Gastroesophageal sphincter (tissue), 4 donors: Measurements from ENCODE around the gene PNPLA7. TPM values are rescaled to one million over a fixed set of nuclear protein-coding genes. Genes with fewer than 3 reads are reported as not detected.
"Not testable (repeated sequence)": the region's sequence is repeated elsewhere in the genome, so short reads cannot be mapped to it uniquely, and the experiment has no call there.

ENCODE experiments used
- ATAC-seq: fragments of 150-250 bp; one replicate; pipeline ENCODE4 v1.9.1; 2016; ENCODE audit warnings: mild to moderate bottlenecking, moderate library complexity
- H3K27ac ChIP-seq, 4 donors: fragments of 200-600 bp; sonication (generic) in 3 of 4; 1 replicate in 3 of 4; 2 replicates in 1 of 4; pipeline ENCODE4 v1.5.1; 2016 to 2019
- H3K27me3 ChIP-seq: fragments of 200-600 bp; sonication (generic); one replicate; pipeline ENCODE4 v1.5.1; 2019
- H3K36me3 ChIP-seq, 2 donors: fragments of 200-600 bp; sonication (generic); one replicate each; pipeline ENCODE4 v1.5.1; 2019; ENCODE audit warnings: control low read depth in 1 of 2
- H3K4me1 ChIP-seq, 3 donors: fragments of 200-600 bp; sonication (generic); 1 replicate in 2 of 3; 2 replicates in 1 of 3; pipeline ENCODE4 v1.5.1; 2016 to 2019; ENCODE audit warnings: control low read depth in 2 of 3
- H3K4me3 ChIP-seq, 2 donors: fragments of 200-600 bp; sonication (generic); one replicate each; pipeline ENCODE4 v1.5.1; 2019; ENCODE audit warnings: mild to moderate bottlenecking in 1 of 2, moderate library complexity in 1 of 2
- H3K9me3 ChIP-seq, 3 donors: fragments of 200-600 bp; sonication (generic); one replicate each; pipeline ENCODE4 v1.5.1; 2017 to 2019; ENCODE audit warnings: control low read depth in 2 of 3
- EP300 ChIP-seq: sonication (generic); formaldehyde crosslinking; IDR thresholded peaks from one replicate; pipeline ENCODE4 v1.6.1; 2017; ENCODE audit warnings: antibody characterized with exemption, mild to moderate bottlenecking
- POLR2A ChIP-seq, 2 donors: fragments of 450-650 bp; IDR thresholded peaks; one replicate each; pipeline ENCODE4 v1.6.1; 2017; ENCODE audit warnings: antibody characterized with exemption in 2 of 2, mild to moderate bottlenecking in 2 of 2, moderate library complexity in 1 of 2
- POLR2AphosphoS5 ChIP-seq: sonication (generic); formaldehyde crosslinking; IDR thresholded peaks from one replicate; pipeline ENCODE4 v1.6.1; 2017; ENCODE audit warnings: antibody characterized with exemption
- WGBS, 2 donors: methylation state at CpG; one replicate each; pipeline ENCODE4 v1.1.5; 2018; ENCODE audit warnings: low coverage in 1 of 2; 5-methylcytosine and 5-hydroxymethylcytosine counted together
- total RNA-seq, 4 donors: library from RNA; depleted of rRNA; stranded (reverse); fragments of >200 nt; gene quantifications; one replicate each; pipeline ENCODE4 v1.1.0, GENCODE V29; 2016
- TF ChIP-seq, protein P1 (sequence below), 4 experiments: fragments of 200-600 bp in 2 of 4; fragments of 450-650 bp in 2 of 4; sonication (generic) in 1 of 4; IDR thresholded peaks; one replicate each; pipeline ENCODE4 v1.5.1; 2017 to 2019; ENCODE audit warnings: antibody characterized with exemption in 4 of 4, mild to moderate bottlenecking in 2 of 4, moderate library complexity in 2 of 4

PNPLA7 gene
- total RNA-seq, 4 donors from 2014 or later, result 2.0 to 11.2 (median 6.6) TPM

DNA sequence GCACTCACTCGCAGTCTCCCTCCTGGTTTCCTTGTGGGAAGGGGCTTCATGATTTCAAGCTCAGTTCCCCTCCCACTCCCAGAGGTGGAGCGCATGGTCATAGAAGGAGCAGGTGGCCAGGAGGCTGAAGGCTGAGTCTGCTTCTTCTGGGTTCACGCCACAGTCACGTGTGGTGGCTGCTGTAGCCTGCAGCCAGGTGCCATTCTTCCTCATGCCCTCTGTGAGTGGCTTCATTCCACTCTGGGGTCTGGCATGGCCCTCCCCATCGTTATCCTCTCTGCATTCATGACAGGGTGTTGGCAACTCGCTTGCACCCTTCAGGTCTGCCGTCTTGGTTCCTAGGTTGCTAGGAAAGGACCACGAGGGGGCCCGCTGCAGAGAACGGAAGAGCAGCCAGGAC is 5.0 kb upstream of the PNPLA7 start:
- Histone ChIP-seq H3K9me3 (no peaks in the 10 kb centered on the region), H3K27ac (peak overlapping the region in 1 of 4 donors; percentile 61), H3K36me3 (peaks cover 0 to 70% of the 10 kb centered on the region in 2 donors), H3K4me1 (peaks cover 0 to 39% (median 4%) of the 10 kb centered on the region in 3 donors), H3K27me3 (no peaks in the 10 kb centered on the region), H3K4me3 (no peak overlapping the region)
- WGBS, 2 donors, result 92% methylated on average over 2 of the region's 10 CpGs; no CpG with 5 or more reads in 1 of the 2 donors
- no peak for ATAC-seq
- TF ChIP-seq POLR2A (IDR thresholded peaks at IDR 0.05) (no peak), EP300 (no peak), POLR2AphosphoS5 (no peak)
- TF ChIP-seq, protein P1, sequence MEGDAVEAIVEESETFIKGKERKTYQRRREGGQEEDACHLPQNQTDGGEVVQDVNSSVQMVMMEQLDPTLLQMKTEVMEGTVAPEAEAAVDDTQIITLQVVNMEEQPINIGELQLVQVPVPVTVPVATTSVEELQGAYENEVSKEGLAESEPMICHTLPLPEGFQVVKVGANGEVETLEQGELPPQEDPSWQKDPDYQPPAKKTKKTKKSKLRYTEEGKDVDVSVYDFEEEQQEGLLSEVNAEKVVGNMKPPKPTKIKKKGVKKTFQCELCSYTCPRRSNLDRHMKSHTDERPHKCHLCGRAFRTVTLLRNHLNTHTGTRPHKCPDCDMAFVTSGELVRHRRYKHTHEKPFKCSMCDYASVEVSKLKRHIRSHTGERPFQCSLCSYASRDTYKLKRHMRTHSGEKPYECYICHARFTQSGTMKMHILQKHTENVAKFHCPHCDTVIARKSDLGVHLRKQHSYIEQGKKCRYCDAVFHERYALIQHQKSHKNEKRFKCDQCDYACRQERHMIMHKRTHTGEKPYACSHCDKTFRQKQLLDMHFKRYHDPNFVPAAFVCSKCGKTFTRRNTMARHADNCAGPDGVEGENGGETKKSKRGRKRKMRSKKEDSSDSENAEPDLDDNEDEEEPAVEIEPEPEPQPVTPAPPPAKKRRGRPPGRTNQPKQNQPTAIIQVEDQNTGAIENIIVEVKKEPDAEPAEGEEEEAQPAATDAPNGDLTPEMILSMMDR (IDR thresholded peaks at IDR 0.05), result no peak

DNA sequence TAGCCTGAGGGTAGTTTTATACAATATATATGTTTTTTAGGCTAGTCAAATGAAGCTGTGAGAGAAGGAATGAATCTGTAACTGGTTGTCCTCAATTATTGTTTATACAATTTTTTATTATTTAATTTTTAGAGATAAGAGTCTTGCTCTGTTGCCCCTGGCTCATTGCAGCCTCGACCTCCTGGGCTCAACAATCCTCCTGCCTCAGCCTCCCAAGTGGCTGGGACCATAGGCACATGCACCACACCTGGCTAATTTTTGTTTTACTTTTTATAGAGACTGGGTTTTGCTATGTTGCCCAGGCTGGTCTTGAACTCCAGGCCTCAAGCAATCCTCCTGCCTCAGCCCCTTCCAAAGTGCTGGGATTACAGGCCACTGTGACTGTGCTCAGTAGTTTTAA is 4.1 kb upstream of the PNPLA7 start:
- H3K4me3 ChIP-seq, result no peak overlapping the region
- H3K36me3 ChIP-seq, result peaks cover 0 to 61% of the 10 kb centered on the region in 2 donors
- WGBS, 2 donors, result 89 to 100% methylated on average over 1 of the region's 1 CpG
- TF ChIP-seq, protein P1 (IDR thresholded peaks at IDR 0.05), result no peak
- no peak for TF ChIP-seq EP300
- TF ChIP-seq POLR2AphosphoS5, result no peak
- no peak for TF ChIP-seq POLR2A (IDR thresholded peaks at IDR 0.05)
- no peaks in the 10 kb centered on the region for H3K9me3 ChIP-seq
- no peak overlapping the region for H3K27ac ChIP-seq
- H3K27me3 ChIP-seq, result no peaks in the 10 kb centered on the region
- peaks cover 0 to 48% (median 9%) of the 10 kb centered on the region in 3 donors for H3K4me1 ChIP-seq
- no peak for ATAC-seq

DNA sequence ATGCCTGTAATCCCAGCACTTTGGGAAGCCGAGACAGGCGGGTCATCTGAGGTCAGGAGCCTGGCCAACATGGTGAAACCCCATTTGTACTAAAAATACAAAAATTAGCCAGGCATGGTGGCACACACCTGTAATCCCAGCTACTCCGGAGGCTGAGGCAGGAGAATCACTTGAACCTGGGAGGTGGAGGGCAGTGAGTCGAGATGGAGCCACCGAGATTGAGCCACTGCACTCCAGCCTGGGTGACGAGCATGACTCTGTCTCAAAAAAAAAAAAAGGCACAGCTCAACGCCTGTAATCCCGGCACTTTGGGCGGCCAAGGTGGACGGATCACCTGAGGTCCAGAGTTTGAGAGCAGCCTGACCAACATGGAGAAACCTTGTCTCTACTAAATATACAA is 3.5 kb upstream of the PNPLA7 start:
- not testable (repeated sequence) for H3K27me3 ChIP-seq, H3K27ac ChIP-seq, H3K9me3 ChIP-seq, H3K4me3 ChIP-seq, ATAC-seq
- peaks cover 0 to 55% (median 9%) of the 10 kb centered on the region in 3 donors for H3K4me1 ChIP-seq
- 74 to 89% methylated on average over 4 to 7 of the region's 10 CpGs for WGBS, 2 donors
- peaks cover 0 to 58% of the 10 kb centered on the region in 2 donors for H3K36me3 ChIP-seq

DNA sequence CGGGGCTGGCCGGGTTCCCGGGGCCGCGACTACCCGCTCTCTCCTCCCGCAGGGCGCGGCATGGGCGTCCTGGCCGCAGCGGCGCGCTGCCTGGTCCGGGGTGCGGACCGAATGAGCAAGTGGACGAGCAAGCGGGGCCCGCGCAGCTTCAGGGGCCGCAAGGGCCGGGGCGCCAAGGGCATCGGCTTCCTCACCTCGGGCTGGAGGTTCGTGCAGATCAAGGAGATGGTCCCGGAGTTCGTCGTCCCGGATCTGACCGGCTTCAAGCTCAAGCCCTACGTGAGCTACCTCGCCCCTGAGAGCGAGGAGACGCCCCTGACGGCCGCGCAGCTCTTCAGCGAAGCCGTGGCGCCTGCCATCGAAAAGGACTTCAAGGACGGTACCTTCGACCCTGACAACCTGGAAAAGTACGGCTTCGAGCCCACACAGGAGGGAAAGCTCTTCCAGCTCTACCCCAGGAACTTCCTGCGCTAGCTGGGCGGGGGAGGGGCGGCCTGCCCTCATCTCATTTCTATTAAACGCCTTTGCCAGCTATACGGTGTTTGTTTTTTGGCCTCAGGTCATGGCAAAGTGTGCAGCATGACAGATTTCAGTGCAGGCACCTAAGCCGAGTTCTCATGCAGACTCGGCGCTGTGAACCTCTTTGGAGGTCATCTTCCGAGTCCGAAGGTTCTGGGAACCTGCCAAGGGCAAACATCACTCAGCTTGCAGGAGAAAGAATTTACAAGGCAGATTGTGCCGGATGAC is 2.0 kb upstream of the PNPLA7 start:
- Histone ChIP-seq H3K27ac (peak overlapping the region; percentile 88 to 96 (median 92)), H3K4me1 (peaks cover 0 to 65% (median 9%) of the 10 kb centered on the region in 3 donors), H3K4me3 (peak overlapping the region; percentile 92 to 95), H3K9me3 (no peaks in the 10 kb centered on the region), H3K27me3 (no peaks in the 10 kb centered on the region), H3K36me3 (peaks cover 0 to 43% of the 10 kb centered on the region in 2 donors)
- 13 to 44% methylated on average over 4 to 5 of the region's 58 CpGs for WGBS, 2 donors
- peak; percentile 27 for ATAC-seq
- TF ChIP-seq POLR2AphosphoS5, result no peak
- no peak for TF ChIP-seq EP300
- no peak for TF ChIP-seq POLR2A (IDR thresholded peaks at IDR 0.05)
- TF ChIP-seq, protein P1 (IDR thresholded peaks at IDR 0.05), result no peak

DNA sequence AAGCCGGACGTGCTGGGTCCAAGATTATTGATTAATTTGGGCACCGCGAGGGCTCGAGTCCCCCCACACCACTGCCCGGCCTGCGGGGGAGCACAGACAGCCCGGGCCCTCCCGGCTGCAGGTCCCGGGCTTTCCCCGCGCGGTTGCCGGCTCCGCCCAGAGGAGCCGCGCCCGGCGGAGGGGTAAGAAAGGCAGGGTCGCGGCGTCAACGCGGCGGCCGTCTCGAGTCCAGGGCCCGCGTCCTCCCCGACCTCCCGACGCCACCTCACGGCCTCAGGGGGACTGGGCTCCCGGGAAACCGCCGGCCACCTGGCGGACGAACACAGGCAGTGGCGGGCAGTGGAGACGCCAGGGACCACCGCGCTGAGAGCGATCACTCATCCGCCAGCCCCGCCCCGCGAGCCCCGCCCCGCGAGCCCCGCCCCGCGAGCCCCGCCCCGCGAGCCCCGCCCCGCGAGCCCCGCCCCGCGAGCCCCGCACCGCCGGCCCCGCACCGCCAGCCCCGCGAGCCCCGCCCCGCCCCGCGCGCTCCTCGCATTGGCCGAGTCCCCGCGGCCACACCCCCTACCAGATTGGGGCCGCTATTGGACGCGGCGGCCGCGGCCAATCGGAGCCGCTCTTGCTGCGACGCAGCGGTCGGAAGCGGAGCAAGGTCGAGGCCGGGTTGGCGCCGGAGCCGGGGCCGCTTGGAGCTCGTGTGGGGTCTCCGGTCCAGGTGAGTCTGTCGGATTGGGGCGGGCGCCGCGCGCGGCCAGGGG is 1.2 kb upstream of the PNPLA7 start, which contains the start of gene MRPL41:
Gene MRPL41 (plus strand): TSS at position 616 of the 758 bp plus-strand sequence. CDS start 203 bp downstream, outside the sequence.
- peak within 1 kb of the TSS; percentile 92 to 95 for H3K4me3 ChIP-seq
- H3K27me3 ChIP-seq, result no peaks in the 10 kb centered on the region
- H3K36me3 ChIP-seq, result peaks cover 0 to 42% of the 10 kb centered on the region in 2 donors
- no peaks in the 10 kb centered on the region for H3K9me3 ChIP-seq
- TF ChIP-seq POLR2A (IDR thresholded peaks at IDR 0.05) (peak; percentile 88 to 90), EP300 (no peak), POLR2AphosphoS5 (peak; percentile 89)
- TF ChIP-seq, protein P1 (IDR thresholded peaks at IDR 0.05), result peak in 3 of 4 experiments; percentile 61 to 70 (median 68)
- H3K4me1 ChIP-seq, result peaks cover 0 to 63% (median 9%) of the 10 kb centered on the region in 3 donors
- peak; percentile 95 for ATAC-seq
- 0% methylated on average over 2 of the region's 106 CpGs; no CpG with 5 or more reads in 1 of the 2 donors for WGBS, 2 donors
- H3K27ac ChIP-seq, result peak within 1 kb of the TSS; percentile 88 to 96 (median 92)

DNA sequence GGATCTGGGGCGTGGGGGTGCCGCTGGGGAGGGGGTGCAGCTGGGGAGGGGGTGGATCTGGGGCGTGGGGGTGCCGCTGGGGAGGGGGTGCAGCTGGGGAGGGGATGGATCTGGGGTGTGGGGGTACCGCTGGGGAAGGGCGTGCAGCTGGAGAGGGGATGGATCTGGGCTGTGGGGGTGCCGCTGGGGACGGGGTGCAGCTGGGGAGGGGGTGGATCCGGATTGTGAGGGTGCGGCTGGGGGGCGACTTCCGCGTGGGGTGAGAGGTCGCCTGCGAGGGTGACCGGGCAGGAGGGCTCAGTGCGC is 709 bp upstream of the PNPLA7 start:
- ATAC-seq, H3K27me3 ChIP-seq, H3K9me3 ChIP-seq: not testable (repeated sequence)
- 0% methylated on average over 4 of the region's 17 CpGs; no CpG with 5 or more reads in 1 of the 2 donors for WGBS, 2 donors
- peak overlapping the region; percentile 42 to 95 for H3K4me3 ChIP-seq
- H3K36me3 ChIP-seq, result peaks cover 0 to 37% of the 10 kb centered on the region in 2 donors
- peak overlapping the region; percentile 30 to 96 (median 92) for H3K27ac ChIP-seq
- peaks cover 0 to 58% (median 9%) of the 10 kb centered on the region in 3 donors for H3K4me1 ChIP-seq
